B cell (primary cell): ENCODE data around the gene MAPKAPK3. TPM values are rescaled to one million over a fixed set of nuclear protein-coding genes. Genes with fewer than 3 reads are reported as not detected.

ENCODE experiments used
- ATAC-seq: fragments of 200-7000 bp; cut with Tn5 transposase; one replicate; pipeline ENCODE4 v1.10.0; 2021; ENCODE audit warnings: low read depth, mild to moderate bottlenecking, moderate number of reproducible peaks, moderate library complexity
- CTCF ChIA-PET: fragments of 350-600 bp; sonication (Branson Sonifier 250); formaldehyde crosslinking; loops from one replicate; lab custom pipeline; 2021; ENCODE audit warnings: antibody characterized with exemption, inconsistent platforms; lab: Charles Lee
- POLR2A ChIA-PET: fragments of 350-600 bp; sonication (Branson Sonifier 250); formaldehyde crosslinking; loops from one replicate; lab custom pipeline; 2021; ENCODE audit warnings: antibody characterized with exemption; lab: Charles Lee
- DNase-seq: peaks from one replicate; pipeline ENCODE4 v3.0.0; 2013
- H2AFZ ChIP-seq: 2 replicates; pipeline ENCODE4 v1.6.1; 2012; ENCODE audit warnings: mild to moderate bottlenecking, low read depth, low read length; ENCODE audit not compliant: insufficient read depth, poor library complexity, severe bottlenecking
- H3K27ac ChIP-seq, 2 donors: 1 replicate in 1 of 2; 2 replicates in 1 of 2; pipeline ENCODE4 v1.5.1; 2012 to 2013; ENCODE audit warnings: low read length in 2 of 2, mild to moderate bottlenecking in 2 of 2, moderate library complexity in 1 of 2
- H3K27me3 ChIP-seq, 4 experiments: fragments of 200-600 bp in 1 of 4; sonication (generic) in 1 of 4; replicated peaks in 1 of 4; 1 replicate in 2 of 4; 2 replicates in 2 of 4; pipeline versions ENCODE4 v1.6.1 to v1.7.0; 2013 to 2016; ENCODE audit warnings: low read length in 3 of 4, mild to moderate bottlenecking in 2 of 4, mixed read lengths in 1 of 4, moderate library complexity in 1 of 4; ENCODE audit not compliant: insufficient read depth in 4 of 4, control insufficient read depth in 3 of 4; ENCODE audit errors: control extremely low read depth in 1 of 4
- H3K36me3 ChIP-seq, 2 experiments: replicated peaks in 1 of 2; 1 replicate in 1 of 2; 2 replicates in 1 of 2; pipeline versions ENCODE4 v1.6.1 to v1.7.1; 2013; ENCODE audit warnings: low read length in 1 of 2; ENCODE audit not compliant: insufficient read depth in 2 of 2, control insufficient read depth in 1 of 2; ENCODE audit errors: control extremely low read depth in 1 of 2, extremely low read depth in 1 of 2
- H3K4me1 ChIP-seq, 2 donors: fragments of 200-600 bp in 1 of 2; sonication (generic) in 1 of 2; 1 replicate in 1 of 2; 2 replicates in 1 of 2; pipeline versions ENCODE4 v1.5.1 to v1.6.1; 2013 to 2017; ENCODE audit warnings: low read length in 2 of 2; ENCODE audit not compliant: control insufficient read depth in 2 of 2, insufficient read depth in 2 of 2
- H3K4me2 ChIP-seq: replicated peaks from 2 replicates; pipeline ENCODE3; 2012; ENCODE audit warnings: mild to moderate bottlenecking, low read depth, low read length; ENCODE audit not compliant: poor library complexity, severe bottlenecking
- H3K4me3 ChIP-seq, 5 experiments: fragments of 200-600 bp in 1 of 5; sonication (generic) in 1 of 5; 1 replicate in 3 of 5; 2 replicates in 2 of 5; pipeline versions ENCODE4 v1.5.1 to v1.7.0; 2011 to 2016; ENCODE audit warnings: low read length in 4 of 5, mild to moderate bottlenecking in 4 of 5, low read depth in 2 of 5, control low read depth in 1 of 5, moderate library complexity in 1 of 5; ENCODE audit not compliant: insufficient read depth in 1 of 5; ENCODE audit errors: control extremely low read depth in 1 of 5, extremely low read depth in 1 of 5
- H3K79me2 ChIP-seq: fragments of 200-600 bp; sonication (generic); one replicate; pipeline ENCODE4 v1.6.0; 2016; ENCODE audit warnings: low read length; ENCODE audit not compliant: control insufficient read depth, insufficient read depth
- H3K9ac ChIP-seq: fragments of 200-600 bp; sonication (generic); 2 replicates; pipeline ENCODE4 v1.6.1; 2017; ENCODE audit warnings: mild to moderate bottlenecking, low read length, moderate library complexity
- H3K9me3 ChIP-seq, 3 donors: one replicate each; pipeline versions ENCODE4 v1.6.1 to v1.7.1; 2013; ENCODE audit warnings: low read length in 2 of 3; ENCODE audit not compliant: control insufficient read depth in 2 of 3, insufficient read depth in 1 of 3; ENCODE audit errors: control extremely low read depth in 1 of 3
- H4K20me1 ChIP-seq: 2 replicates; pipeline ENCODE4 v1.6.0; 2012; ENCODE audit warnings: mild to moderate bottlenecking, low read length; ENCODE audit not compliant: insufficient read depth, control insufficient read depth, poor library complexity, severe bottlenecking
- H3K27ac Mint-ChIP-seq: one replicate; pipeline ENCODE4 v1.8.0; 2021; ENCODE audit warnings: mixed read lengths
- H3K27me3 Mint-ChIP-seq: one replicate; pipeline ENCODE4 v1.8.0; 2021; ENCODE audit warnings: mixed read lengths
- H3K4me1 Mint-ChIP-seq: one replicate; pipeline ENCODE4 v1.8.0; 2021; ENCODE audit warnings: mixed read lengths
- H3K4me3 Mint-ChIP-seq: one replicate; pipeline ENCODE4 v1.8.0; 2021; ENCODE audit warnings: mixed read lengths
- H3K9me3 Mint-ChIP-seq: one replicate; pipeline ENCODE4 v1.8.0; 2022; ENCODE audit warnings: mixed read lengths; ENCODE audit not compliant: insufficient read depth
- CTCF ChIP-seq: fragments of 200-600 bp; IDR thresholded peaks from one replicate; pipeline ENCODE4 v1.8.0; 2022; ENCODE audit warnings: antibody characterized with exemption, mild to moderate bottlenecking
- EZH2 ChIP-seq: IDR thresholded peaks from 2 replicates; pipeline ENCODE4 v1.6.1; 2012; ENCODE audit warnings: borderline replicate concordance, low read depth, mild to moderate bottlenecking, moderate library complexity, low read length; ENCODE audit not compliant: insufficient read depth, poor library complexity, severe bottlenecking
- WGBS: methylation state at CpG from one replicate; pipeline ENCODE4 v1.1.5; 2013; ENCODE audit warnings: missing lambda C conversion rate; ENCODE audit not compliant: insufficient coverage; 5-methylcytosine and 5-hydroxymethylcytosine counted together
- intact Hi-C: fragments of 100-400 bp; cut with micrococcal nuclease; formaldehyde crosslinking; loops from one replicate; pipeline ENCODE4 v1.10.0; 2022
- polyA plus RNA-seq: library from polyadenylated mRNA; depleted of rRNA; stranded (reverse); fragments of >200 nt; gene quantifications from 2 replicates; pipeline ENCODE4 v1.2.3, GENCODE V29; 2012
- total RNA-seq, 2 donors: library from RNA; stranded (reverse); fragments of 120-200 nt in 1 of 2; gene quantifications; 1 replicate in 1 of 2; 2 replicates in 1 of 2; pipeline versions ENCODE4 v1.2.3 to v1.2.4, GENCODE V29; 2013 to 2022

Gene MAPKAPK3
- total and polyA plus RNA-seq, 2 donors (not counting 1 experiment from before 2014, with no cell fraction given) = 17.8 to 18.8 TPM

GRCh38 chr3:50655009-50655830 lies 38.3 kb downstream of the MAPKAPK3 start:
- no peaks in the 10 kb centered on the region for H4K20me1 ChIP-seq
- H3K9me3 Mint-ChIP-seq = no peaks in the 10 kb centered on the region
- TF ChIP-seq EZH2 (no peak), CTCF (no peak)
- H3K27ac ChIP-seq = no peak overlapping the region
- no peak overlapping the region for H3K4me3 Mint-ChIP-seq
- DNase-seq (no peak), ATAC-seq (no peak)
- no peaks in the 10 kb centered on the region for H3K4me1 ChIP-seq
- no peaks in the 10 kb centered on the region for H3K4me1 Mint-ChIP-seq
- no peak overlapping the region for H3K9ac ChIP-seq
- H3K27me3 ChIP-seq = no peaks in the 10 kb centered on the region
- intact Hi-C loops = no loop called here
- no peaks in the 10 kb centered on the region for H3K79me2 ChIP-seq
- ChIA-PET CTCF (interaction anchor here (1.0 to 11.8 kb wide), 2 partner anchors 27 to 37 kb away, joined by 4 to 224 read pairs; partner anchors contain the start of genes CISH and MAPKAPK3), POLR2A (no interaction called here)
- no peak overlapping the region for H2AFZ ChIP-seq
- H3K27me3 Mint-ChIP-seq = no peaks in the 10 kb centered on the region
- no peaks in the 10 kb centered on the region for H3K36me3 ChIP-seq
- H3K4me2 ChIP-seq = no peak overlapping the region
- H3K4me3 ChIP-seq = no peak overlapping the region
- 94% methylated on average over 2 of the region's 3 CpGs for WGBS
- no peak overlapping the region for H3K27ac Mint-ChIP-seq
- H3K9me3 ChIP-seq = no peaks in the 10 kb centered on the region
